Heart right ventricle (tissue), 16 donors: ENCODE results near the gene TMOD1. TPM values are rescaled to one million over a fixed set of nuclear protein-coding genes. Genes with fewer than 3 reads are reported as not detected.

Experiments
- ATAC-seq, 8 donors: fragments of 200-7000 bp; cut with Tn5 transposase; one replicate each; pipeline ENCODE4 v1.9.1; 2020; ENCODE audit warnings: mild to moderate bottlenecking in 8 of 8, moderate library complexity in 8 of 8, moderate number of reproducible peaks in 1 of 8
- DNase-seq, 2 donors: peaks; one replicate each; pipeline ENCODE4 v3.0.0-alpha.2; 2020
- H3K27ac ChIP-seq, 10 donors: fragments of 200-600 bp; sonication (generic) in 2 of 10; one replicate each; pipeline versions ENCODE4 v1.5.0 to v1.8.0; 2020 to 2022; ENCODE audit warnings: mild to moderate bottlenecking in 3 of 10
- H3K27me3 ChIP-seq, 7 donors: fragments of 200-600 bp; one replicate each; pipeline ENCODE4 v1.8.0; 2021 to 2022; ENCODE audit warnings: mild to moderate bottlenecking in 2 of 7
- H3K36me3 ChIP-seq, 9 donors: fragments of 200-600 bp; sonication (generic) in 1 of 9; one replicate each; pipeline versions ENCODE4 v1.5.0 to v1.8.0; 2020 to 2022; ENCODE audit warnings: mild to moderate bottlenecking in 2 of 9
- H3K4me1 ChIP-seq, 9 donors: fragments of 200-600 bp; sonication (generic) in 1 of 9; one replicate each; pipeline versions ENCODE4 v1.5.0 to v1.8.0; 2020 to 2022; ENCODE audit warnings: mild to moderate bottlenecking in 4 of 9
- H3K4me3 ChIP-seq, 10 donors: fragments of 200-600 bp; sonication (generic) in 2 of 10; one replicate each; pipeline versions ENCODE4 v1.5.0 to v1.8.0; 2020 to 2022; ENCODE audit warnings: mild to moderate bottlenecking in 7 of 10, moderate library complexity in 2 of 10
- H3K9me3 ChIP-seq, 11 donors: fragments of 200-600 bp in 10 of 11; sonication (generic) in 2 of 11; one replicate each; pipeline versions ENCODE4 v1.5.0 to v1.8.0; 2013 to 2022; ENCODE audit warnings: mild to moderate bottlenecking in 2 of 11, control low read depth in 1 of 11, moderate library complexity in 1 of 11
- CTCF ChIP-seq, 9 donors: fragments of 200-600 bp; sonication (generic) in 2 of 9; IDR thresholded peaks; one replicate each; pipeline versions ENCODE4 v1.5.0 to v1.8.0; 2021 to 2022; ENCODE audit warnings: antibody characterized with exemption in 9 of 9, mild to moderate bottlenecking in 5 of 9, moderate library complexity in 1 of 9
- WGBS, 2 donors: extraction: QIAGEN DNeasy Blood & Tissue Kit; methylation state at CpG; one replicate each; pipeline ENCODE4 v1.1.7; 2013; ENCODE audit warnings: inconsistent platforms in 1 of 2; 5-methylcytosine and 5-hydroxymethylcytosine counted together
- intact Hi-C, 10 donors: fragments of 100-400 bp; cut with DNase I; formaldehyde crosslinking; loops; one replicate each; pipeline versions ENCODE4 v1.11.1 to v1.14.2; 2022
- polyA plus RNA-seq, 2 donors: library from polyadenylated mRNA; stranded (reverse); fragments of 200-250 nt; gene quantifications; one replicate each; pipeline ENCODE4 v1.2.3, GENCODE V29; 2013
- total RNA-seq, 10 donors: library from RNA; stranded (reverse); fragmentation: NEBNext Ultra II Directional in 3 of 10; extraction: Animal tissue kit (Norgen Biotek cat#: 25700) in 3 of 10; gene quantifications; one replicate each; pipeline versions ENCODE4 v1.2.1 to v1.2.4, GENCODE V29; 2021 to 2023
- donor health status: Arrhythmogenic right ventricular cardiomyopathy.
- donor health status: ischemic (EF 13 %, LVEDD 7.1; RV severe dilation, severe dysfunction).
- donor health status: healthy with polysubstance abuse.
- donor health status: DM: no; HTN: yes; CAD: no.
- donor health status: DM: no; HTN: no; CAD: no.
- donor health status: ischemic (EF 25% LVEDD 6.9; RV normal size, moderate dysfunction).
- donor health status: ischemic (EF 25% LVEDD 5.7; RV mildly dilated, moderate dysfunction).
- donor health status: healthy.
- donor health status: DM: yes; HTN: yes; CAD: no.
- donor health status: Ischemic cardiomyopathy.
- donor health status: ischemic (EF 35%, LVEDD 5.7; RV mildly dilated, moderate dysfunction).
- donor health status: nonischemic (EF 11% LVEDD 7.7; RV severe dilation, severe dysfunction).
- donor health status: DM: yes; HTN: yes; CAD: no.
- donor health status: PGD.
- donor health status: ischemic (EF 29% LVEDD 5.4; RV normal size, mild dysfunction).
- donor health status: nonischemic (EF 23%, LVEDD 6.1; RV moderate dilation, normal function).

Gene TMOD1
- total and polyA plus RNA-seq, 12 donors: 83.7 to 203 (median 176) TPM

- intact Hi-C loops: loop anchor here in 1 of 10 donors (2.0 kb wide), 1 partner anchor 21 kb away; no protein-coding TSS in a partner anchor
- DNase-seq (no peak), ATAC-seq (peak in 6 of 8 donors; percentile 15 to 32 (median 20))
Observed at GRCh38 chr9:97535771-97536170, 34.3 kb downstream of the TMOD1 start.

GRCh38 chr9:97536480-97536879, 35.0 kb downstream of the TMOD1 start:
- no peaks in the 10 kb centered on the region for H3K27me3 ChIP-seq
- H3K27ac ChIP-seq: peak overlapping the region in 7 of 10 donors; percentile 15 to 51 (median 46)
- intact Hi-C loops: loop anchor here in 1 of 10 donors (2.0 kb wide), 1 partner anchor 20 kb away; no protein-coding TSS in a partner anchor
- DNase-seq: no peak
- WGBS, 2 donors: 50 to 52% methylated on average over 9 of the region's 9 CpGs
- H3K9me3 ChIP-seq: peaks cover 0 to 7% (median 0%) of the 10 kb centered on the region in 11 donors
- H3K4me3 ChIP-seq: no peak overlapping the region
- peak in 5 of 8 donors; percentile 24 to 50 (median 27) for ATAC-seq
- H3K36me3 ChIP-seq: peaks cover 0 to 26% (median 0%) of the 10 kb centered on the region in 9 donors
- peaks cover 5 to 51% (median 28%) of the 10 kb centered on the region in 9 donors for H3K4me1 ChIP-seq
- no peak for TF ChIP-seq CTCF (IDR thresholded peaks at IDR 0.05)

More at GRCh38 chr9:97535771-97536170, 34.3 kb downstream of the TMOD1 start:
- TF ChIP-seq CTCF (IDR thresholded peaks at IDR 0.05): no peak
- Histone ChIP-seq H3K4me1 (peaks cover 6 to 56% (median 33%) of the 10 kb centered on the region in 9 donors), H3K9me3 (peaks cover 0 to 7% (median 0%) of the 10 kb centered on the region in 11 donors), H3K27ac (peak overlapping the region in 8 of 10 donors; percentile 31 to 51 (median 46)), H3K27me3 (no peaks in the 10 kb centered on the region), H3K4me3 (no peak overlapping the region), H3K36me3 (peaks cover 0 to 26% (median 0%) of the 10 kb centered on the region in 9 donors)
- WGBS, 2 donors: 60 to 63% methylated on average over 5 of the region's 5 CpGs

DNA sequence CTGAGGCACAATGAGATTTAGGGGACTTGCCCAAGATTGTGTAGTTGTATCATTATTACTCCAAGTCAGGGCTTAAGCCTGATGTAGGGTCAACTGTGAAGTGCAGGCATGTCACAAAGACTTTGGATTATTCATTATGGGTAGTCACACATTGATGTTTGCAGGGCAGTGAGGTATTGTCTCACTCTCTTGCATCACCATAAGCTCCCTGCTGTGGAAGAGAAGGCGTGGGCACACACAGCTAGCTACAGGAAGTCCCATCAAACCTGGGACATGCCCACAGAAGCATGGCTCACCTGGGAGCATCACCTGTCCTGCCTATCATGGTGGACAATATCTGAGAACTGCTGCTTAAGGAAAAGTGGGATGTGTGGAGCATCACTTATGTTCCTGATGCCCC, 42.1 kb downstream of the TMOD1 start:
- no peaks in the 10 kb centered on the region for H3K9me3 ChIP-seq
- H3K27me3 ChIP-seq: no peaks in the 10 kb centered on the region
- DNase-seq: no peak
- H3K27ac ChIP-seq: no peak overlapping the region
- intact Hi-C loops: no loop called here
- H3K4me3 ChIP-seq: no peak overlapping the region
- H3K4me1 ChIP-seq: peaks cover 0 to 26% (median 4%) of the 10 kb centered on the region in 9 donors
- ATAC-seq: no peak
- no peak for TF ChIP-seq CTCF (IDR thresholded peaks at IDR 0.05)
- 88 to 91% methylated on average over 1 of the region's 1 CpG for WGBS, 2 donors
- H3K36me3 ChIP-seq: peaks cover 0 to 25% (median 0%) of the 10 kb centered on the region in 9 donors

- H3K27ac ChIP-seq: peak overlapping the region in 4 of 10 donors; percentile 4 to 31 (median 14)
- peak; percentile 37 to 86 (median 74) for ATAC-seq
- peaks cover 0 to 20% (median 4%) of the 10 kb centered on the region in 9 donors for H3K4me1 ChIP-seq
- H3K9me3 ChIP-seq: no peaks in the 10 kb centered on the region
- TF ChIP-seq CTCF (IDR thresholded peaks at IDR 0.05): no peak
- DNase-seq: no peak
- intact Hi-C loops: no loop called here
- H3K4me3 ChIP-seq: no peak overlapping the region
- 40 to 51% methylated on average over 8 of the region's 8 CpGs for WGBS, 2 donors
- H3K27me3 ChIP-seq: no peaks in the 10 kb centered on the region
- H3K36me3 ChIP-seq: peaks cover 0 to 44% (median 0%) of the 10 kb centered on the region in 9 donors
Observed at GRCh38 chr9:97545486-97545885, 44.0 kb downstream of the TMOD1 start.
